Fibroblast of lung (primary cell): ENCODE results near the gene ITM2B.

Experiments used
- CTCF ChIP-seq, 2 donors: IDR thresholded peaks in 1 of 2; conservative IDR thresholded peaks in 1 of 2; 1 replicate in 1 of 2; 2 replicates in 1 of 2; pipeline ENCODE4 v1.5.1; 2011 to 2012; ENCODE audit warnings: low read length in 2 of 2, control low read depth in 1 of 2, inconsistent platforms in 1 of 2, low read depth in 1 of 2, mild to moderate bottlenecking in 1 of 2
- EZH2 ChIP-seq: IDR thresholded peaks from 2 replicates; pipeline ENCODE4 v1.5.1; 2012; ENCODE audit warnings: low read length, control low read depth, mild to moderate bottlenecking; ENCODE audit errors: missing control alignments

- TF ChIP-seq CTCF (conservative IDR thresholded peaks at IDR 0.05 in 1 of 2, IDR thresholded peaks at IDR 0.05 in 1 of 2; ENCODE audit: low read depth in 1 of 2, low read length in 2 of 2) (no peak), EZH2 (no peak)
Observed at GRCh38 chr13:48268019-48268418, 35.0 kb downstream of the ITM2B start.
